Measurements from ENCODE around the gene PEX26.
"Not testable (repeated sequence)": the region's sequence is repeated elsewhere in the genome, so short reads cannot be mapped to it uniquely, and the experiment has no call there.

The PEX26 gene

DNA sequence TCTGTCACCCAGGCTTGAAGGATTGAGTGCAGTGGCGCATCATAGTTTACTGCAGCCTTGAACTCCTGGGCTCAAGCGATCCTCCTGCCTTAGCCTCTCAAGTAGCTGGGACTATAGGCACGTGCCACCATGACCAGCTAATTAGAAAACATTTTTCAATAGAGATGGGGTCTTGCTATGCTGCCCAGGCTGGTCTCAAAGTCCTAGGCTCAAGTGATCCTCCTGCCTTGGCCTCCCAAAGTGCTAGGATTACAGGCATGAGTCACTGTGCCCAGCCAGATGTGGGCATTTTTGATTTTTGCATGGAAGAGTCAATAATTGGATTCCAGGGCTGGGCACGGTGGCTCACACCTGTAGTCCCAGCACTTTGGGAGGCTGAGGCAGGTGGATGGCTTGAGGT is 3.9 kb upstream of the PEX26 start:
- 87% methylated on average over 4 of the region's 4 CpGs for WGBS
- not testable (repeated sequence) for H3K27me3 ChIP-seq (ENCODE audit: insufficient read depth, low read length); H3K4me1 ChIP-seq (ENCODE audit: insufficient read depth, low read length); H3K9ac ChIP-seq (ENCODE audit: low read depth, low read length); H3K36me3 ChIP-seq (ENCODE audit: insufficient read depth, low read length); H3K4me3 ChIP-seq (ENCODE audit: low read length); H3K27ac ChIP-seq (ENCODE audit: low read depth, low read length); H3K9me3 ChIP-seq (ENCODE audit: insufficient read depth, low read depth, low read length)

DNA sequence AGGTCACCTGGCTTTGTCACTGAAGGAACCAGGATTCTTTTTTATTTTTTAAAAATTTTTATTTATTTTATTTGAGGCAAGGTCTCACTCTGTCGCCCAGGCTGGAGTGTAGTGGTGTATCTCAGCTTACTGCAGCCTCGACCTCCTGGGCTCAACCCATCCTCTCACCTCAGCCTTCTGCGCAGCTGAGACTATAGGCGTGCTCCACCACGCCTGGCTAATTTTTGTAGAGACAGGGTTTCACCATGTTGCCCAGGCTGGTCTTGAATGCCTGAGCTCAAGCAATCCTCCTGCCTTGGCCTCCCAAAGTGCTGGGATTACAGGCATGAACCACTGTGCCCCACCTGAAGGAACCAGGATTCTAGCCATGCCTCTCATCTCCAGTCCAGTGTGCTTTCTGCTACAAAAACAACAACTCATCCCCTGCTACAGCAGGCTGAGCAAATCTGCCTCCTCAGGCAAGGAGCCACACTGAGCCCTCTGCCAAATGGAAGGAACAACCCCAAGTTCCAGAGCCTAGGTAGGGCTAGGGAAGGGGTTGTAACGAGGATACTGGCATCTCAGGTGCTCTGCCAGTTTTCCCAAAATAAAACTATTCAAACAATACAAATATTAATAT is 2.6 kb upstream of the PEX26 start:
- 97% methylated on average over 6 of the region's 6 CpGs for WGBS
- H3K27ac ChIP-seq (ENCODE audit: low read depth, low read length) = no peak overlapping the region
- no peak overlapping the region for H3K9ac ChIP-seq (ENCODE audit: low read depth, low read length)

DNA sequence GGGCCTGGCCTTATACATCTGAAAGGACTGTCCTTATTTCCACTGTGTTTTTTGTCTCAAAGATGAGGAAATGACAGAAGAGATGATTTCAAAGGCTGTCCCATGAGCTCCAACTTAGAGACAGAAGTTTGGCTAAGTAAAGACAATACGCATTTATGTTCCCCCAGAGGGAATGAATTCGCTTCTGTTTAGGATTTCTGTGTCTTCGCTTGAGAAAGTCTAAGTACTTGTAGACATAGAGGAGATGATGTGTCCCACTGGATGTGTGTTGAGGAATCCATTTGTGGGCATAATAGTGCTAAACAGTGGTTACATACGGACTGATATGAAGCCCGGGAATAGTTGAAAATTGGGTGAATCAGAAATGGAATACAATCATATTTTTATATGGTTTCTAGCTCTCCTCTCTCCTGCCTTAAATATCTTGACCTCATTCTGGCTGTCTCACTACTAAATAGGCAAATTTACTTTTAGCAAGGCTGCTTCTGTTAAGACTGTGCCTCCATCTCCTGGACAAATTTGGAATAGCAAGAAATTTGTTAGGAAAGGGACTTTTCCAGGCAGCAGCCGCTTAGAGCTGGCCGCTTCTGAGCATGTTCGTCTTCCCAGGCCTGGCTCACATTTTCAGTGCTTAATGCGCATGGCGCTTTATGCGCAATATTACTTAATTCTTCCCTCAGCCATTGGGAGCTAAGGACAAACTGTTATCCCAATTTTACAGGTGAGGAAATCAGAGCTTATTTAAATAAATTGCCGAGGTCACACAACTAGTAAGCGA is 1.9 kb upstream of the PEX26 start:
- Histone ChIP-seq H3K27me3 (ENCODE audit: insufficient read depth, low read length) (no peaks in the 10 kb centered on the region), H3K9me3 (ENCODE audit: insufficient read depth, low read depth, low read length) (no peaks in the 10 kb centered on the region), H3K4me1 (ENCODE audit: insufficient read depth, low read length) (peaks cover 4% of the 10 kb centered on the region; the same call in 1 of the 2 replicates), H3K9ac (ENCODE audit: low read depth, low read length) (no peak overlapping the region), H3K4me3 (ENCODE audit: low read length) (no peak overlapping the region), H3K27ac (ENCODE audit: low read depth, low read length) (no peak overlapping the region), H3K36me3 (ENCODE audit: insufficient read depth, low read length) (peaks cover 19% of the 10 kb centered on the region)
- WGBS = 45% methylated on average over 13 of the region's 13 CpGs

More for the DNA sequence above, 2.6 kb upstream of the PEX26 start:
- H3K4me3 ChIP-seq (ENCODE audit: low read length) = no peak overlapping the region
- peaks cover 12% of the 10 kb centered on the region for H3K36me3 ChIP-seq (ENCODE audit: insufficient read depth, low read length)
- H3K4me1 ChIP-seq (ENCODE audit: insufficient read depth, low read length) = peaks cover 4% of the 10 kb centered on the region; the same call in 1 of the 2 replicates
- H3K9me3 ChIP-seq (ENCODE audit: insufficient read depth, low read depth, low read length) = no peaks in the 10 kb centered on the region
- H3K27me3 ChIP-seq (ENCODE audit: insufficient read depth, low read length) = no peaks in the 10 kb centered on the region

DNA sequence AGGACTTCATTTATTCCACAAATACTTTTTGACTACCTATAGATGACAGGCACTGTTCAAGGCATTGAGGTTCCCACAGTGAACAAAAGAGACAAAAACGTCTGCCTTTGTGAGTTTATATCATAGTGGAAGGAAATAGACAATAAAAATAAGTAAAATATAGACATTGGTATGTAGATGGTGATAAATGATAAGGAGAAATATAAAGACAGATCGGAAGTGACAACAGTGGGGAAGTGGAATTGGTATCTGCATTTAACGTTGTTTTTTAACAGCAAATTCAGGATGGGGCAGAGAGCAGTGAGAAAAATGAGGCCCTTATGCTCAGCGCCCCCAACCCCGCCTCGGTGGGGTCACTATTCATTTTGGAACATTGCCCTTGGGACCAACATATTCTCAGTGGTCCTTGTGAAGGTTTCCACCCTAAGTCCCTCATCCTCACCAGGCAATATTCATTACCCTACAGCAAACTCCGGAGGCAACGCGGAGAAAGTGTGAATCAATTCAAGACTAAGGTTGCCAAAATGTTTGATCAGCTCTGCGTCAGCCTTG is 627 bp upstream of the PEX26 start:
- H3K27me3 ChIP-seq (ENCODE audit: insufficient read depth, low read length) = no peaks in the 10 kb centered on the region
- no peaks in the 10 kb centered on the region for H3K9me3 ChIP-seq (ENCODE audit: insufficient read depth, low read depth, low read length)
- H3K27ac ChIP-seq (ENCODE audit: low read depth, low read length) = no peak overlapping the region
- H3K36me3 ChIP-seq (ENCODE audit: insufficient read depth, low read length) = peaks cover 31% of the 10 kb centered on the region
- 27% methylated on average over 10 of the region's 10 CpGs for WGBS
- peak overlapping the region; percentile 81 for H3K4me3 ChIP-seq (ENCODE audit: low read length)
- peak overlapping the region; percentile 33 for H3K9ac ChIP-seq (ENCODE audit: low read depth, low read length)
- peaks cover 4% of the 10 kb centered on the region; the same call in 1 of the 2 replicates for H3K4me1 ChIP-seq (ENCODE audit: insufficient read depth, low read length)

DNA sequence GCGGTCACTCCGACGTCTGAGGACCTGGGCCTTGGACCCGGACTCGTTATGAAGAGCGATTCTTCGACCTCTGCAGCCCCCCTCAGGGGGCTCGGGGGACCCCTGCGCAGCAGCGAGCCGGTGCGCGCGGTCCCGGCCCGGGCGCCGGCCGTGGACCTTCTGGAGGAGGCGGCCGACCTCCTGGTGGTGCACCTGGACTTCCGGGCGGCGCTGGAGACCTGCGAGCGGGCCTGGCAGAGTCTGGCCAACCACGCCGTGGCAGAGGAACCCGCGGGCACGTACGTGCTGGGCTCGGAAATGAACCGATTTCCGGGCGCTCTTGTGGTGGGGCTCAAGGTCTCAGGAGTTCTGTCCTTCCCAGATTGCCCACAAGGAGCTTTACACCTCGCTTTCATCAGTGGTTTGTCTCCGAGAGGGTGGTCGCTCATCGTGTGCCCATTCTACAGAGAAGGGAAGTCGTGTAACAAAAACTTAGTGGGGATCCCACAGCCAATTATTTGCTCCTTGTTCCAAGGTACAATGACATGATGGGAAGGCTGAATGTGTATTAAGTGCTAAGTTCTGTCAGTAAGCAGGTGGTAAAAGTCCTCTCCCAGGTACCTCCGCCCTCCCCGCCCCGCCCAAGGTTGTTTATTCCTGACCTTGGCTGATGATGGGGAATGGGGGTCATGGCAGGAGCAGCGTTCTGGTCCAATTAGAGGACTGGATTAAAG is 695 bp downstream of the PEX26 start:
- Histone ChIP-seq H3K36me3 (ENCODE audit: insufficient read depth, low read length) (peaks cover 44% of the 10 kb centered on the region), H3K9ac (ENCODE audit: low read depth, low read length) (peak overlapping the region; percentile 87), H3K4me3 (ENCODE audit: low read length) (peak overlapping the region; percentile 81), H3K4me1 (ENCODE audit: insufficient read depth, low read length) (peaks cover 4% of the 10 kb centered on the region; the same call in 1 of the 2 replicates), H3K9me3 (ENCODE audit: insufficient read depth, low read depth, low read length) (no peaks in the 10 kb centered on the region), H3K27ac (ENCODE audit: low read depth, low read length) (peak overlapping the region; percentile 60), H3K27me3 (ENCODE audit: insufficient read depth, low read length) (no peaks in the 10 kb centered on the region)
- WGBS = 13% methylated on average over 45 of the region's 45 CpGs

DNA sequence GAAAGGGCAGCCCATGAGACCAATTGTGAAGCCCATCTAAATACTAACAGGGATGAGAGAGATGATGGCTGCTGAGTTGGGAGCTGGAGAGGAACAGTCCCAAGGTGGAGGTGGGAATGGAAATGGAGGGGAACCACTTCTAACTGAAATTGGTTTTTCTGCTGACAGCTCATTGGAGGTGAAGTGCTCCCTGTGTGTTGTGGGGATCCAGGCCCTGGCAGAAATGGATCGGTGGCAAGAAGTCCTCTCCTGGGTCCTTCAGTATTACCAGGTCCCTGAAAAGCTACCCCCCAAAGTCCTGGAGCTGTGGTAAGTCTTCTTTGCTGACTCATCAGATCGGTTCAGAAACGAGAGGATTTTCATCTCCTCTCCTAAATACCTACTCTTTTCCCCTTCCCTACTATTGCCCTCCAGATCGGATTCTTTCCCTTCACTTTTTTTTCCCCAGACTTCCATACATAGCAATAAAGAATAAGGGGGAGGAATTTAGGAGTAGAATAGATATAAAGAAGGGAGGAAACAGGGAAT is 2.0 kb downstream of the PEX26 start:
- H3K4me1 ChIP-seq (ENCODE audit: insufficient read depth, low read length) = peaks cover 4% of the 10 kb centered on the region; the same call in 1 of the 2 replicates
- peaks cover 55% of the 10 kb centered on the region for H3K36me3 ChIP-seq (ENCODE audit: insufficient read depth, low read length)
- no peaks in the 10 kb centered on the region for H3K27me3 ChIP-seq (ENCODE audit: insufficient read depth, low read length)
- whole genome bisulfite sequencing = 92% methylated on average over 3 of the region's 4 CpGs
- no peaks in the 10 kb centered on the region for H3K9me3 ChIP-seq (ENCODE audit: insufficient read depth, low read depth, low read length)
- H3K9ac ChIP-seq (ENCODE audit: low read depth, low read length) = no peak overlapping the region
- H3K4me3 ChIP-seq (ENCODE audit: low read length) = no peak overlapping the region
- no peak overlapping the region for H3K27ac ChIP-seq (ENCODE audit: low read depth, low read length)

DNA sequence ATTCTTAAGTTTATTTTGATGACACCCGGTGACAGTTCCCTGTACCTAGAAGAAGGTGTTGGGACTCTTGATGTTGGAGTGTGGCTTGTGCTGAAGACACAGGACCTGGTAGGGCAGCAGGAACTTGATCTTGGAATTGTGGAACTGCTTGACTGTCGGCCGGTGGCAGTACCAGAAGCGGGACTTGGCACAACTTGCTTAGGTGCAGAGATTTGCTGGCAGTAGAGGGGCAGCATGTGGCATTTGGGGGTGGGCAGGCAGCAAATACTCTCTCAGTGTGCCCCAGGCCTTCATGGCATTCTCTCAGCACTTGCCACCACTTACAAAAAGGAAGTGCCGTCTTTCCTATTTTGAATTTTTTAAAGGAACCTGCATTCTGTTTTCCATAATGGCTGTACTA is 3.6 kb downstream of the PEX26 start:
- Histone ChIP-seq H3K4me3 (ENCODE audit: low read length) (no peak overlapping the region), H3K9me3 (ENCODE audit: insufficient read depth, low read depth, low read length) (no peaks in the 10 kb centered on the region), H3K36me3 (ENCODE audit: insufficient read depth, low read length) (peaks cover 71% of the 10 kb centered on the region), H3K4me1 (ENCODE audit: insufficient read depth, low read length) (peaks cover 4% of the 10 kb centered on the region; the same call in 1 of the 2 replicates), H3K27me3 (ENCODE audit: insufficient read depth, low read length) (no peaks in the 10 kb centered on the region), H3K27ac (ENCODE audit: low read depth, low read length) (no peak overlapping the region), H3K9ac (ENCODE audit: low read depth, low read length) (no peak overlapping the region)
- WGBS = 95% methylated on average over 5 of the region's 5 CpGs

DNA sequence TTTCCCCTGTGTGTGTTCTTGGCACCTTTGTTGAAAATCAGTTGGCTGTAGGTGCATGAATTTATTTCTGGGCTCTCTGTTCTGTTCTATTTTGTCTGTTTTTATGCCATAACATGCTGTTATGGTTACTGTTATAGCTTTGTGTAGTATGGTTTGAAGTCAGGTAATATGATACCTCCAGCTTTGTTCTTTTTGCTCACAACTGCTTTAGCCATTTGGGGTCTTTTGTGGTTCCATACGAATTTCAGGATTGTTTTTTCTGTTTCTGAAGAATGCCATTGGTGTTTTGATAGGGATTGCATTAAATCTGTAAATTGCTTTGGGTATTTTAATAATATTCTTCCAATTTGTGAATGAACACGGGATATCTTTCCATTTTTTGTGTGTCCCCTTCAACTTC is 4.7 kb downstream of the PEX26 start:
- Histone ChIP-seq H3K27ac (ENCODE audit: low read depth, low read length) (no peak overlapping the region), H3K4me3 (ENCODE audit: low read length) (no peak overlapping the region), H3K36me3 (ENCODE audit: insufficient read depth, low read length) (peaks cover 77% of the 10 kb centered on the region), H3K4me1 (ENCODE audit: insufficient read depth, low read length) (no peaks in the 10 kb centered on the region), H3K27me3 (ENCODE audit: insufficient read depth, low read length) (no peaks in the 10 kb centered on the region), H3K9me3 (ENCODE audit: insufficient read depth, low read depth, low read length) (no peaks in the 10 kb centered on the region), H3K9ac (ENCODE audit: low read depth, low read length) (no peak overlapping the region)
- WGBS = 87% methylated on average over 1 of the region's 2 CpGs

DNA sequence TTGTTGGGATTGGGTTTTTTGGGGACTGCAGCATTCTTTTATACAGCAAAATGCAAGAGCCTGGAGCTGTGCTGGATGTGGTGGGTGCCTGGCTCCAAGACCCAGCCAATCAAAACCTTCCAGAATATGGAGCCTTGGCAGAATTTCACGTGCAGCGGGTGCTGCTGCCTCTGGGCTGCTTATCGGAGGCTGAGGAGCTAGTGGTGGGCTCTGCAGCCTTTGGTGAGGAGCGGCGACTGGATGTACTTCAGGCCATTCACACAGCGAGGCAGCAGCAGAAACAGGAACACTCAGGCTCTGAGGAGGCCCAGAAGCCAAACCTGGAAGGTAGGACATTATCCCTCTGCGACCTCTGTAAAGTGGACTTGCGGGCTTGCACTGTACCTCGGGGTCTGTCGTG is 5.6 kb downstream of the PEX26 start:
- H3K4me3 ChIP-seq (ENCODE audit: low read length) = no peak overlapping the region
- H3K27me3 ChIP-seq (ENCODE audit: insufficient read depth, low read length) = no peaks in the 10 kb centered on the region
- no peaks in the 10 kb centered on the region for H3K4me1 ChIP-seq (ENCODE audit: insufficient read depth, low read length)
- WGBS = 96% methylated on average over 10 of the region's 10 CpGs
- H3K27ac ChIP-seq (ENCODE audit: low read depth, low read length) = no peak overlapping the region
- peaks cover 87% of the 10 kb centered on the region for H3K36me3 ChIP-seq (ENCODE audit: insufficient read depth, low read length)
- no peak overlapping the region for H3K9ac ChIP-seq (ENCODE audit: low read depth, low read length)
- no peaks in the 10 kb centered on the region for H3K9me3 ChIP-seq (ENCODE audit: insufficient read depth, low read depth, low read length)

DNA sequence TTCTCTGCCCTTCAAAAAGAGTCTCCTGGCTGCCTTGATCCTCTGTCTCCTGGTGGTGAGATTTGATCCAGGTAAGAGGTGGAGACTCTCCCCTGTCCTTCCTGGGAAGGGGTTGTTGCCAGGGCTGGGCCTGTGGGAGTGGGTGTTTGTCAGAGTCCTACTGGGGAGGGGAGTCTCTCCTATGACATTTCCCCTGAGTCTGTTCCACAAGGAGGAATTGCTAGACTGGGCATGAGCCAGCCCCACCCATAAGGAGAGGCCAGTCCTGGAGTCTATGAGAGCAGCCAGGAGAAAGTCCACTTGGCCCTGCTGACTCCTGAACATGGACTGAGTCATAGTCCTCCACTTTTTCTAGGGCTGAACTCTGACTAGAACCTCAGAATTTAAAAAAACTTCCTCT is 7.4 kb downstream of the PEX26 start:
- H3K27me3 ChIP-seq (ENCODE audit: insufficient read depth, low read length) = no peaks in the 10 kb centered on the region
- H3K36me3 ChIP-seq (ENCODE audit: insufficient read depth, low read length) = peaks cover 90% of the 10 kb centered on the region
- H3K9ac ChIP-seq (ENCODE audit: low read depth, low read length) = no peak overlapping the region
- no peak overlapping the region for H3K4me3 ChIP-seq (ENCODE audit: low read length)
- H3K4me1 ChIP-seq (ENCODE audit: insufficient read depth, low read length) = no peaks in the 10 kb centered on the region
- no peak overlapping the region for H3K27ac ChIP-seq (ENCODE audit: low read depth, low read length)
- H3K9me3 ChIP-seq (ENCODE audit: insufficient read depth, low read depth, low read length) = no peaks in the 10 kb centered on the region

Data from HUES64 (cell line).